ENCODE results near the gene CFAP45. TPM values are rescaled to one million over a fixed set of nuclear protein-coding genes. Genes with fewer than 3 reads are reported as not detected.

The CFAP45 gene
- total RNA-seq, 5 donors from 2014 or later (not counting 1 experiment from before 2014, with no cell fraction given): 1.2 to 4.7 (median 1.5) TPM

DNA sequence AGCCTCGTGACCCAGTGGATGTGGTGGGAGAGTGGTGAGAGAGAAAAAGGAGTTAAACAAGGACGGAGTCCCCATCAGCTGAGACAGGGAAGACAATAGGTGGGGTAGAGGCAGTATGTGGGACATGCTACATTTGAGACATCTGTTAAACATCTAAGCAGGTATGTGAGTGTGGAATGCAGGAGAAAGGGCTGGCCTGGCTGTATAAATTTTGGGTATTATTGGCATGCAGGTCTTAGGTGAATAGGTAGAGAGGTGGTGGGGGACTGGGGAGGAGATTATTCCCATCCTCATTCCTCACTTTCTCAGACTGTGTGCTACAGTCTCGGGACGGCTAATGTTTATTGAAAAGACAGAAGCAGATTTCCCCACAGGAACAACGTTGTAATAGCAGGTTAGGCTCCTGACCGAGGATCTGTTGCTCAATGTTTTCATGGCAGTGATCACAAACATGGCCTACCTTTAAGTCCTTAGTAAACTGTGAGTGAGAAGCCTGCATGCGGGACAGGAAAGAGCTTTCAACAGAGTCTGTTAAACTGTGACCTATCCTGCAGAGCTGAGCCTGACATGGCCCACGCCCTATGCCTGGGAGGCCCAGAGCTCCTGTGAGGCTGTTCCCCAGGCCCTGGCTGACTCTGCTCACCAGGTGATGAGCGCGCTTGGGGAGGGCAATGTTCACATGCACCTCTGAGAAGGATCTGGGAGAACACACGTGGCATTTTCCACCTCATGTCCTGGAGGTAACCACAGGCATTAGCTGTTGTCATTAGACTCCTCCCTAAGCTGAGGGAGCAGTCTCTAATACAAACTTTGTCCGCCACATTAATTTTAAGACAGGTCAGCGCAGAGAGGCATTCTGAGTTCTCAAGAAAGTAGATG, 54.0 kb downstream of the CFAP45 start:
- H3K27me3 ChIP-seq (replicated peaks in 1 of 2; ENCODE audit: control insufficient read depth in 2 of 2, extremely low read depth in 1 of 2, insufficient read depth in 2 of 2, low read length in 1 of 2): peaks cover 0 to 7% of the 10 kb centered on the region in 2 experiments
- Mint-ChIP-seq H3K27me3 (peaks cover 0 to 2% of the 10 kb centered on the region in 2 donors), H3K36me3 (peaks cover 15% of the 10 kb centered on the region), H3K4me1 (peaks cover 2 to 12% (median 2%) of the 10 kb centered on the region in 3 donors), H3K4me3 (no peak overlapping the region), H3K27ac (no peak overlapping the region), H3K9me3 (no peaks in the 10 kb centered on the region)
- no peak for ATAC-seq (replicated peaks in 1 of 4)
- 84% methylated on average over 9 of the region's 13 CpGs for WGBS (ENCODE audit: insufficient coverage)
- H3K36me3 ChIP-seq (ENCODE audit: control insufficient read depth in 2 of 2, extremely low read depth in 1 of 2, insufficient read depth in 1 of 2, low read length in 1 of 2): no peaks in the 10 kb centered on the region
- ChIA-PET POLR2A (no interaction called here), CTCF (no interaction called here)
- no peak overlapping the region for H3K4me3 ChIP-seq (ENCODE audit: control insufficient read depth in 1 of 2, extremely low read depth in 1 of 2, low read length in 1 of 2)
- DNase-seq: no peak
- no peaks in the 10 kb centered on the region for H3K4me1 ChIP-seq (ENCODE audit: control insufficient read depth in 1 of 2, extremely low read depth in 1 of 2, insufficient read depth in 2 of 2, low read length in 2 of 2)
- no peak overlapping the region for H3K27ac ChIP-seq (ENCODE audit: low read length)
- no peaks in the 10 kb centered on the region for H3K9me3 ChIP-seq

- 75% methylated on average over 4 of the region's 4 CpGs for WGBS (ENCODE audit: insufficient coverage)
- Mint-ChIP-seq H3K36me3 (peaks cover 15% of the 10 kb centered on the region), H3K27ac (no peak overlapping the region), H3K9me3 (no peaks in the 10 kb centered on the region), H3K4me3 (no peak overlapping the region), H3K27me3 (peaks cover 0 to 2% of the 10 kb centered on the region in 2 donors), H3K4me1 (peaks cover 0 to 3% (median 3%) of the 10 kb centered on the region in 3 donors)
- ChIA-PET CTCF (no interaction called here), POLR2A (no interaction called here)
- DNase-seq (no peak), ATAC-seq (replicated peaks in 1 of 4) (no peak)
- H3K36me3 ChIP-seq (ENCODE audit: control insufficient read depth in 2 of 2, extremely low read depth in 1 of 2, insufficient read depth in 1 of 2, low read length in 1 of 2): no peaks in the 10 kb centered on the region
- no peaks in the 10 kb centered on the region for H3K9me3 ChIP-seq
- no peak overlapping the region for H3K4me3 ChIP-seq (ENCODE audit: control insufficient read depth in 1 of 2, extremely low read depth in 1 of 2, low read length in 1 of 2)
- H3K27ac ChIP-seq (ENCODE audit: low read length): no peak overlapping the region
- H3K4me1 ChIP-seq (ENCODE audit: control insufficient read depth in 1 of 2, extremely low read depth in 1 of 2, insufficient read depth in 2 of 2, low read length in 2 of 2): no peaks in the 10 kb centered on the region
- H3K27me3 ChIP-seq (replicated peaks in 1 of 2; ENCODE audit: control insufficient read depth in 2 of 2, extremely low read depth in 1 of 2, insufficient read depth in 2 of 2, low read length in 1 of 2): peaks cover 0 to 7% of the 10 kb centered on the region in 2 experiments
Measured at GRCh38 chr1:159843459-159843858, 56.5 kb downstream of the CFAP45 start.

- Mint-ChIP-seq H3K4me3 (no peak overlapping the region), H3K27me3 (peaks cover 0 to 2% of the 10 kb centered on the region in 2 donors), H3K36me3 (peaks cover 24% of the 10 kb centered on the region), H3K27ac (no peak overlapping the region), H3K9me3 (no peaks in the 10 kb centered on the region), H3K4me1 (peaks cover 0 to 3% (median 3%) of the 10 kb centered on the region in 3 donors)
- peaks cover 0 to 4% of the 10 kb centered on the region in 2 experiments for H3K27me3 ChIP-seq (replicated peaks in 1 of 2; ENCODE audit: control insufficient read depth in 2 of 2, extremely low read depth in 1 of 2, insufficient read depth in 2 of 2, low read length in 1 of 2)
- 70% methylated on average over 2 of the region's 2 CpGs for WGBS (ENCODE audit: insufficient coverage)
- H3K27ac ChIP-seq (ENCODE audit: low read length): no peak overlapping the region
- POLR2A ChIA-PET: interaction anchor here in 1 of 2 donors (0.6 kb wide), 1 partner anchor 36 kb away, joined by 3 read pairs; no protein-coding TSS in a partner anchor
- H3K4me3 ChIP-seq (ENCODE audit: control insufficient read depth in 1 of 2, extremely low read depth in 1 of 2, low read length in 1 of 2): no peak overlapping the region
- no peaks in the 10 kb centered on the region for H3K9me3 ChIP-seq
- CTCF ChIA-PET: no interaction called here
- ATAC-seq (replicated peaks in 1 of 4): no peak
- no peaks in the 10 kb centered on the region for H3K4me1 ChIP-seq (ENCODE audit: control insufficient read depth in 1 of 2, extremely low read depth in 1 of 2, insufficient read depth in 2 of 2, low read length in 2 of 2)
- no peak for DNase-seq
- no peaks in the 10 kb centered on the region for H3K36me3 ChIP-seq (ENCODE audit: control insufficient read depth in 2 of 2, extremely low read depth in 1 of 2, insufficient read depth in 1 of 2, low read length in 1 of 2)
Measured at GRCh38 chr1:159841749-159842148, 58.2 kb downstream of the CFAP45 start.

DNA sequence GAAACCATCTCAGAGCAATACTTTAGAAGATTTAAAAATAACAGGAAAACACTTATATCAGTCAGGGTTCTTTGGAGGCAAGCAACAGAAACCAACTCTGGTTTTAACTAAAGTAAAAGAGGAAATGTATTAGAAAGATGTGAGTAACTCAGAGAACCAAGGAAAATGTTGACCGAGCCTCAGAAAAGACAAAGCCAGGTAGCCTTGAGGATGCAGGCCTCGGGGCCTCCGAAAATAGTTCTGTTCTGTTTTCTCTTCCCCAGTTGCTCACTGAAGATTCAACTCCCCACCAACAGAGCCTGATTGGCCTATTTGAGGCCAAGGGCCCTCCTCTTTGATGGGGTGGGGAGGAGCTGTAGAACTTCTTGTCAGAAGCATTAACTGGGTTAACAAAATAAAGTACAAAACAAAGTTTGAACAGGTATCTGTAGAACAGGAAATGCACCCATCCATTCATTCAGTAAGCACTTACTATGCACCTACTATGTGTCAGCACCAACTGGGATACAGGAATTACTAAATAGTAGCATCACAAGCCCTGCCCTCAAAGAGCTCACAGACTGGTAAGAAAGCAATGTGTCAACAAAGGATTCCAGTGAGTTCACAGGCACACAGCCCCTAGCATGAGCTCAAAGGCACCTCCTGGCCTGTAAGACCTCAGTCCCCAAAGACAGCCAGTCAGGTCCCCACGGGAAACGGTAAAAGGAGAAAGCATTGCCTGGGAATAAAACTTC, 60.7 kb downstream of the CFAP45 start:
- no peak overlapping the region for H3K4me3 Mint-ChIP-seq
- Histone ChIP-seq H3K36me3 (ENCODE audit: control insufficient read depth in 2 of 2, extremely low read depth in 1 of 2, insufficient read depth in 1 of 2, low read length in 1 of 2) (peaks cover 2 to 4% of the 10 kb centered on the region in 2 donors), H3K4me1 (ENCODE audit: control insufficient read depth in 1 of 2, extremely low read depth in 1 of 2, insufficient read depth in 2 of 2, low read length in 2 of 2) (no peaks in the 10 kb centered on the region), H3K4me3 (ENCODE audit: control insufficient read depth in 1 of 2, extremely low read depth in 1 of 2, low read length in 1 of 2) (no peak overlapping the region), H3K27me3 (replicated peaks in 1 of 2; ENCODE audit: control insufficient read depth in 2 of 2, extremely low read depth in 1 of 2, insufficient read depth in 2 of 2, low read length in 1 of 2) (peaks cover 0 to 4% of the 10 kb centered on the region in 2 experiments), H3K27ac (ENCODE audit: low read length) (no peak overlapping the region), H3K9me3 (no peaks in the 10 kb centered on the region)
- ChIA-PET CTCF (interaction anchor here in 1 of 2 donors (0.6 to 0.7 kb wide), 2 partner anchors 240 to 1071 kb away, joined by 3 read pairs; no protein-coding TSS in a partner anchor), POLR2A (no interaction called here)
- ATAC-seq (replicated peaks in 1 of 4): no peak
- H3K4me1 Mint-ChIP-seq: peaks cover 0 to 3% (median 3%) of the 10 kb centered on the region in 3 donors
- no CpG with 5 or more reads among the region's 5 CpGs for WGBS (ENCODE audit: insufficient coverage)
- no peak for DNase-seq
- H3K27ac Mint-ChIP-seq: peak overlapping the region in 1 of 2 donors; percentile 13
- H3K36me3 Mint-ChIP-seq: peaks cover 28% of the 10 kb centered on the region
- H3K27me3 Mint-ChIP-seq: no peaks in the 10 kb centered on the region
- H3K9me3 Mint-ChIP-seq: no peaks in the 10 kb centered on the region

DNA sequence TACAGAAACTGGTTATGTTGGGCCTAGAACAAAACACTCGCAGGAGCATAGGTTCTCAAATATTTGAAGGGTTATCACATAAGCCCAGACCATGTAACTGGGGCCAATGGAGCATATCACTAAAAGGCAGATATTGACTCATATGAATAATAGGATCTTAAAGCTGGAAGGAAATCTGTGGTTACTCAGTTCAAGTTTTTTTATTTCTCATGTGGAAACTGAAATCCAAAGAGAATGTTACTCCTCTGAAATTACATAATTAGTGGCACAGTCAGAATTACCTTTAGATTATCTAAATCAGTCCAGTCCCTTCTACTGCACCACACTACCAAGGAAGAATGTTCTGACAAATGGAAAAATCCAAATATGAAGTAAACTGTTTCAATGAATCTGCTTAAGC, 61.2 kb downstream of the CFAP45 start:
- peaks cover 28% of the 10 kb centered on the region for H3K36me3 Mint-ChIP-seq
- Histone ChIP-seq H3K27ac (ENCODE audit: low read length) (no peak overlapping the region), H3K4me3 (ENCODE audit: control insufficient read depth in 1 of 2, extremely low read depth in 1 of 2, low read length in 1 of 2) (no peak overlapping the region), H3K9me3 (no peaks in the 10 kb centered on the region), H3K4me1 (ENCODE audit: control insufficient read depth in 1 of 2, extremely low read depth in 1 of 2, insufficient read depth in 2 of 2, low read length in 2 of 2) (no peaks in the 10 kb centered on the region), H3K27me3 (replicated peaks in 1 of 2; ENCODE audit: control insufficient read depth in 2 of 2, extremely low read depth in 1 of 2, insufficient read depth in 2 of 2, low read length in 1 of 2) (peaks cover 0 to 4% of the 10 kb centered on the region in 2 experiments), H3K36me3 (ENCODE audit: control insufficient read depth in 2 of 2, extremely low read depth in 1 of 2, insufficient read depth in 1 of 2, low read length in 1 of 2) (peaks cover 2 to 4% of the 10 kb centered on the region in 2 donors)
- H3K4me3 Mint-ChIP-seq: no peak overlapping the region
- no peaks in the 10 kb centered on the region for H3K9me3 Mint-ChIP-seq
- POLR2A ChIA-PET: no interaction called here
- H3K27ac Mint-ChIP-seq: no peak overlapping the region
- peaks cover 0 to 3% (median 3%) of the 10 kb centered on the region in 3 donors for H3K4me1 Mint-ChIP-seq
- CTCF ChIA-PET: interaction anchor here in 1 of 2 donors (0.6 kb wide), 1 partner anchor 240 kb away, joined by 3 read pairs; no protein-coding TSS in a partner anchor
- no peak for DNase-seq
- H3K27me3 Mint-ChIP-seq: no peaks in the 10 kb centered on the region
- ATAC-seq (replicated peaks in 1 of 4): no peak
- WGBS (ENCODE audit: insufficient coverage): no CpG with 5 or more reads among the region's 1 CpG

- H3K27ac ChIP-seq (ENCODE audit: low read length): no peak overlapping the region
- CTCF ChIA-PET: no interaction called here
- Mint-ChIP-seq H3K4me3 (no peak overlapping the region), H3K27ac (no peak overlapping the region), H3K36me3 (peaks cover 25% of the 10 kb centered on the region), H3K27me3 (no peaks in the 10 kb centered on the region), H3K9me3 (no peaks in the 10 kb centered on the region), H3K4me1 (peaks cover 0 to 3% (median 3%) of the 10 kb centered on the region in 3 donors)
- DNase-seq (no peak), ATAC-seq (replicated peaks in 1 of 4) (no peak)
- peaks cover 2 to 4% of the 10 kb centered on the region in 2 donors for H3K36me3 ChIP-seq (ENCODE audit: control insufficient read depth in 2 of 2, extremely low read depth in 1 of 2, insufficient read depth in 1 of 2, low read length in 1 of 2)
- POLR2A ChIA-PET: no interaction called here
- H3K4me3 ChIP-seq (ENCODE audit: control insufficient read depth in 1 of 2, extremely low read depth in 1 of 2, low read length in 1 of 2): no peak overlapping the region
- no CpG with 5 or more reads among the region's 8 CpGs for WGBS (ENCODE audit: insufficient coverage)
- H3K9me3 ChIP-seq: no peaks in the 10 kb centered on the region
- no peaks in the 10 kb centered on the region for H3K4me1 ChIP-seq (ENCODE audit: control insufficient read depth in 1 of 2, extremely low read depth in 1 of 2, insufficient read depth in 2 of 2, low read length in 2 of 2)
- no peaks in the 10 kb centered on the region for H3K27me3 ChIP-seq (replicated peaks in 1 of 2; ENCODE audit: control insufficient read depth in 2 of 2, extremely low read depth in 1 of 2, insufficient read depth in 2 of 2, low read length in 1 of 2)
Measured at GRCh38 chr1:159835862-159836525, 64.0 kb downstream of the CFAP45 start.

Data from T-cell (primary cell).